GM12891 (cell line): Measurements from ENCODE around the gene CALU.

Source experiments
- DNase-seq: peaks from one replicate; pipeline ENCODE4 v3.0.0; 2011; ENCODE audit warnings: low spot score; ENCODE audit not compliant: insufficient read length
- FAIRE-seq: peaks from 2 replicates; lab custom pipeline; 2011; peaks lifted over from hg19 to GRCh38; lab: Jason Lieb, UNC
- PAX5 ChIP-seq: IDR thresholded peaks from 2 replicates; pipeline ENCODE4 v1.6.1; 2011; ENCODE audit warnings: low read length, moderate library complexity, mild to moderate bottlenecking; ENCODE audit not compliant: insufficient read depth, severe bottlenecking
- POLR2A ChIP-seq: IDR thresholded peaks from 2 replicates; pipeline ENCODE4 v1.6.1; 2011; ENCODE audit warnings: low read depth, low read length, control low read depth
- POLR2AphosphoS5 ChIP-seq: IDR thresholded peaks from 2 replicates; pipeline ENCODE4 v1.6.1; 2011; ENCODE audit warnings: low read depth, low read length, control low read depth
- POU2F2 ChIP-seq: IDR thresholded peaks from 2 replicates; pipeline ENCODE4 v1.6.1; 2011; ENCODE audit warnings: low read depth, mild to moderate bottlenecking, control low read depth, low read length, moderate library complexity
- SPI1 ChIP-seq: IDR thresholded peaks from 2 replicates; pipeline ENCODE4 v1.6.1; 2011; ENCODE audit warnings: low read depth, low read length, control low read depth
- TAF1 ChIP-seq: IDR thresholded peaks from 2 replicates; pipeline ENCODE4 v1.6.1; 2011; ENCODE audit warnings: low read depth, low read length, control low read depth

CALU gene

DNA sequence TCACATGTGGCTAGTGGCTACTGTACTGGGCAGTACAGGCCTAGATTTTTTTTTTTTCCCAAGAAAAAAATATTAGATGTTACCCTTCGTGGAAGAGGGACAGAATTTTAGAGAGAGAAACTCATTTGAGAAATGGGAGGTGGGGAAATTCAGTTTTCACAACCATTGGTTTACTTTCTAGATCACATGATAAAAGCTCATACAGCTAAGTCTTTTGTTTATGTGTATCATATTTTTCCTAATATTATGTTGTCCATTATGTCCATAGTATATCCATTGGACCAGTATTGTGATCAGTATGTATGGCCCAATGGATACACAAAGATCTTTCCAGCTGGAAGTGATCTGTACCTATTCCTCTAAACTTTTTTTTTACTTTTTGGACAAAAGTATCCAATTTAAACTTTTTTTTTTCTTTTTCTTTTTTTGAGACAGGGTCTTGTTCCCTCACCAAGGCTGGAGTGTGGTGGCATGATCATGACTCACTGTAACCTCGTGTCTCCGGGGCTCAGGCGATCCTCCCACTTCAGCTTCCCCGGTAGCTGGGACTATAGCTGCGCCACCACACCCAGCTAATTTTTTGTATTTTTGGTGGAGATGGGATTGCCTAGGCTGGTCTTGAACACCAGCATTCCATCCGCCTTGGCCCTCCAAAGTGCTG lies 4.1 kb downstream of the CALU start:
- FAIRE-seq: no peak
- DNase-seq: no peak

DNA sequence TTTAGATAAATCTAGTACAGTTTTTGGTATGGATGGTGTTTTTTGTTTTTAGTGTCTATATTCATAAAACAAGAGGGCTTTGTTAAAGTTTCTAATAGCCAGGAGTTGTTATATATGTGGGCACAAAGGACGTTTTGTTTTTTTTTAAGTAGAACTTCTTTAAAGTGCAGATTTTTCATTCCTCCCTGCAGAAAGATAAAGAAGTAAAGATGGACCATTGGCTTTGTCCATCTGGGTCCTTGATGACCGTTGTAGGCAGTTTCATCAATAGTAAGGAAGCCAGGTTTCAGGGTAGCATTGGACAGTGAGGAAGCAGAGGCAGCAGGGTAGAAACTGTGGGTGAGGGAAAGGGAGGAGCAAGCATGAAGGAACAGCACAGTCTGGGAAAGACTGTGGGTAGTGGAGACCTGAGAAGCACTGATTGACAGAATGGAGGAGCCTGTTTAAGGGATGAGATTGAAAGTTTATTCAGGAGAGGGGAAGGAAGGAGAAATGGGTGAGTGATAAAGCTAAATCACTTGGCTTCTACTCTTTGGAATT lies 5.3 kb downstream of the CALU start:
- FAIRE-seq (no peak), DNase-seq (no peak)
- TF ChIP-seq POLR2AphosphoS5: no peak
- no peak for TF ChIP-seq PAX5
- no peak for TF ChIP-seq POU2F2
- no peak for TF ChIP-seq POLR2A
- no peak for TF ChIP-seq SPI1
- no peak for TF ChIP-seq TAF1

More for the DNA sequence above, 4.1 kb downstream of the CALU start:
- no peak for TF ChIP-seq POLR2AphosphoS5

DNA sequence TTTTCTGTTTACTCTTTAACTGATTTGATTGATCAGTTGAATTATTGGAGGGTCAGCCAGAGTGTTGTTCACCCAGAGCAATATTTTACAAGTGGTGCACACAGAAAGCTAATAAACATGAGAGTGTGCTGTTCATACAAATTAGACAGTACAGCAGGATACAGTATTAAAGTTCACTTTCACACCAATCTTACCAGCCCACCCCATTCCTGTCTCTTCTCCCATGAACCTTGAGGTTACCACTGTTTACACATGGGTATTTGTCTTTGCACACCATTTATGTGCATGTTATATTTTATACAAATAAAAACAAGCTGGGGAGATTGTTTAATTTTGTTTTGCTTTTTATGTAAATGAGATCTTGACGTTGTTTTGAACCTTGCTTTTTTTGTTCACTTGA lies 6.5 kb downstream of the CALU start:
- no peak for DNase-seq
- FAIRE-seq: no peak
- TF ChIP-seq SPI1: no peak
- no peak for TF ChIP-seq POLR2AphosphoS5
- no peak for TF ChIP-seq TAF1
- TF ChIP-seq POU2F2: no peak
- no peak for TF ChIP-seq POLR2A
- TF ChIP-seq PAX5: no peak

DNA sequence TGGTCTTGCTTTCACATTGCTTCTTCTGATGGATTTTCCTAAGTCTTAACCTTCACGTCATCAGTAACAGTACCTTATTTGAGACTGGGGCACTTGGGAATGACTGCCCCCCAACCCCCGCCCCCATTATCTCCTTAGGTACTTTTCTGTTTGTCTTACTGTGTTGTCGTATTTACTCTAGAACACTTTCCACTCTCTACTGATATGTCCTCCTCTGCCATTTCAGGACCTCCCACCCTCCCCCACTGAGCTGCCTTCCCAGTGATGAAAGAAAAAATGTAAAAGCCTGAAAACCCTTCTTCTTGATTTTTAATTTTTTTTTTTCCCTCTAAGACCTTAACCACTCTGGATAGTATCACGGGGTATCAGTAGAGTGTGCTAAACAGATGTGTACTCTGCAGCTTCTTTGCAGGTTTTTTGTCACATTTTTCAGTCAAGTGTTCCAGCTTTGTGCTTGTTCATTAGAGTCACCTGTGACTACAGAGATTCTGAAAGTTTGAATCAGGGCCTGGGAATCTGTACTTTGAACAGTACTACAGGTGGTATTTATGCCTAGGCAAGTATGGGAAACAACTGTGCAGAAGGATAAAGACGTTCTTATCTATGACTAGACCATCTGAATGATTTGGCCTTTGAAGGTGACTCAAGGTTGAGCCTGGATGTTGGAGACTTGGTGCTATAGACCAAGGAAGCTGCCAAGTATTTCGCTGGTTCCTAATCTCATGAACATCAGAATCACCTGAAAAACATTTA lies 8.3 kb downstream of the CALU start:
- TF ChIP-seq POU2F2 (no peak), POLR2A (no peak), SPI1 (no peak), PAX5 (no peak), TAF1 (no peak), POLR2AphosphoS5 (no peak)
- FAIRE-seq: no peak
- DNase-seq: no peak

GRCh38 chr7:128752251-128752650 lies 13.1 kb downstream of the CALU start:
- no peak for TF ChIP-seq TAF1
- TF ChIP-seq POU2F2: no peak
- TF ChIP-seq PAX5: no peak
- TF ChIP-seq POLR2AphosphoS5: no peak
- TF ChIP-seq POLR2A: no peak
- TF ChIP-seq SPI1: no peak
- DNase-seq (no peak), FAIRE-seq (no peak)

DNA sequence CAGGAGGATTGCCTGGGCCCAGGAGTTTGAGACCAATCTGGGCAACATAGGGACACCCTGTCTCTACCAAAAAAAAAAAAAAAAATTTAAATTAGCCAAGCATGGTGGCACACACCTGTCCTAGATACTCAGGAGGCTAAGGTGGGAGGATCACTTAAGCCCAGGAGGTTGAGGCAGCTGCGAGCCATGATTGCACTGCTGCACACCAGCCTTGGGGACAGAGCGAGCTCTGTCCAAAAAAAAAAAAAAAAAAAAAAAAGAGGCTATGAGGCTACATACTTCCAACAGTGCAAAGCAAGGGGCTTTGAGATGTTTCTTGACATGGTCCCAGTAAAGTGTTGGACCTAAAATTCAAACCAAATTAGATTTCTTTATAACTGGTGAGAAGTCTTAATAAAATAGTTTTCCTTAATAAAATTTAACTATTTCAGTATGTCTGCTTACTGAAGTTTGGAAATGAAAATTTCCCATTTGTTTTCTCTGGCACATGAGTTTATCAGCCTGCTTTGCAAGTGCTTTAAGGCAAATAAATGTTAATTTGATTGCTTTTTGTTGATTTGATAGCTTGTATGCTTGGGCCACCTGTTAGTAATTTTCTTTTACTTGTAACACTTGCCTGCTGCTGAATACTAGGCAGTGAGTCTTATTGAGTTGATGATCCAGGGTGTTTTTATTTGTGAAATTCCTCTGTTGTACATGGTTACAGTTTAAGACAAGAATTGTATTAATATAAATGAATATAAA lies 16.1 kb downstream of the CALU start:
- DNase-seq: no peak
- no peak for FAIRE-seq
- no peak for TF ChIP-seq POLR2A
- no peak for TF ChIP-seq TAF1
- no peak for TF ChIP-seq POU2F2
- TF ChIP-seq POLR2AphosphoS5: no peak
- no peak for TF ChIP-seq PAX5
- no peak for TF ChIP-seq SPI1

DNA sequence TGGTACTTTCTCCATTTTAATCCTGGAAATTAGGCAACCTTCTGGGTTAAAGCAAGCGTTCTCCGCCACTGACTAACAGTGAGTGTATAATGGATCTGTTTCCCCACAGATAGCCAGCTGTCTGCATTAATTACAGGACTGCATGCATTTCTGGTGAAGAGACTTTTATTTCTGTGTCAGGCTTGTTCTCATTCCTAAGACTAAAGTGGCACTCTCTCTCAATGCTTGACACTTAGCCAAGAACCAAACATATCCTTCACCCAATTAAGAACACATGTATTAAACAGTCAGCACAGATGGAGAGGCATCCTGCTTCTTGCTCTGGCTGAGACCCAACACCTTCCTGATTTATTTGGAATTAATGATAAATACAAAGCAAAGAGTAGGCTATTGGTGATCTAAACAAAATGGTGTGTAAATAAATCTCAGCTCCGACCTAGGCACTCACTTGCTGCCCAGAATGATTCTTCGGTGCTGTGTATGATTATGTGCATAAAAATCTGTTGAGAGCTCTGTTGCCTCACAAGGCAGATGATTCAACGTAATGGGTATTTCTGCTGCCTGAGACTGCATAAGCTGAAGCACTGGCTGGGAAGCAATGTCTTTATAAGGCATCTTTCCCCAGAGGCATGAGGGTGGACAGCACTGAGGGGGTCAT lies 16.8 kb downstream of the CALU start:
- FAIRE-seq (no peak), DNase-seq (no peak)
- TF ChIP-seq POU2F2: no peak
- TF ChIP-seq POLR2A: no peak
- no peak for TF ChIP-seq SPI1
- TF ChIP-seq TAF1: no peak
- no peak for TF ChIP-seq POLR2AphosphoS5
- TF ChIP-seq PAX5: no peak

GRCh38 chr7:128757203-128757602 lies 18.0 kb downstream of the CALU start:
- DNase-seq (no peak), FAIRE-seq (no peak)

GRCh38 chr7:128758553-128758952 lies 19.4 kb downstream of the CALU start:
- DNase-seq (no peak), FAIRE-seq (no peak)
- no peak for TF ChIP-seq TAF1

More at GRCh38 chr7:128757203-128757602, 18.0 kb downstream of the CALU start:
- TF ChIP-seq PAX5 (no peak), TAF1 (no peak)

- FAIRE-seq (no peak), DNase-seq (no peak)
- no peak for TF ChIP-seq SPI1
- TF ChIP-seq POU2F2: no peak
- TF ChIP-seq POLR2A: no peak
- TF ChIP-seq PAX5: no peak
- TF ChIP-seq POLR2AphosphoS5: no peak
- TF ChIP-seq TAF1: no peak
Observed at GRCh38 chr7:128759242-128759641, 20.1 kb downstream of the CALU start.
